Measurements from ENCODE around the gene GOLGA3.

- TF ChIP-seq CTCF (IDR thresholded peaks at IDR 0.05), result no peak
- TF ChIP-seq POLR2A (IDR thresholded peaks at IDR 0.05), result no peak
Measured at GRCh38 chr12:132766380-132767085, 62.1 kb downstream of the GOLGA3 start.

All from esophagus squamous epithelium (tissue), 4 donors.